ENCODE data around the gene LIPC.

Gene LIPC

DNA sequence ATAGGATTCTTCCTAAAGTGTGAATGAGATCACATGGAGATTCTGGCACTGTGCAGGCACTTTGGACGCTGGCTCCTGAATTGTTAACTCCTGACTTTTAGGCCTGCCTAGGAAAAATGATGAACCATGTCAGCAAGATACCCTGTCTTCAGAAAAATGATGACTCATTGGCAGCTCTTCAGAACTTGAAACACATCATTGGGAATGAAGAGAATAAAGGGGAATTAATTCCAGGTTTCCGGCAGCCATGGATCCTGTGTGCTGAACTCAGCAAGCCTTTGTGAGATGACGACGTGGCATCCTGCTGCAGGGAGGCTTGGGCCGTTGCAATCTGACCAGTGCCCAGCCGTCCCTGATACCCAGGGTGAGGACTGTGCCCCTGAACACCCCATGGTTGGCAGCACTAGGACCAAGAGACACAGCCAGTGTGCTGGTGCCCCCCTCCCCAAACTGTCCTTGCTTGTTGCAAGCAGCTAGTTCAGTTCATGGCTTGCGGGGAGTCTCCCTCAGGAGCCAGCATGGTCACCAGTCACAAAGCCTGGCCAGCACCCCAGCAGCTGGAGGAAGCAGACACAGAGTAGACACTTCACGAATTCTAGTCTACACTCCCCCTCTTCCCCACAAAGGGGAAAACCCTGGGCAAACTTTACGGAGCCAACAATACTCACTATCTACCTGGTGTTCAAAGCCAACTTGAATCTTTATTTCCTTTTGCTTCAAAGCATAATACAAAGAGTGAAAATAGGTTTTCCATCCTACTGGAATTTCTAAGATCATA, 7.8 kb upstream of the LIPC start:
- no peak for TF ChIP-seq RAD21 (IDR thresholded peaks at IDR 0.05; ENCODE audit: low read depth)
- TF ChIP-seq, protein P1, sequence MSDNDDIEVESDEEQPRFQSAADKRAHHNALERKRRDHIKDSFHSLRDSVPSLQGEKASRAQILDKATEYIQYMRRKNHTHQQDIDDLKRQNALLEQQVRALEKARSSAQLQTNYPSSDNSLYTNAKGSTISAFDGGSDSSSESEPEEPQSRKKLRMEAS (IDR thresholded peaks at IDR 0.05) = no peak
- TF ChIP-seq EGR1 (IDR thresholded peaks at IDR 0.05) = no peak
- TF ChIP-seq, protein P2, sequence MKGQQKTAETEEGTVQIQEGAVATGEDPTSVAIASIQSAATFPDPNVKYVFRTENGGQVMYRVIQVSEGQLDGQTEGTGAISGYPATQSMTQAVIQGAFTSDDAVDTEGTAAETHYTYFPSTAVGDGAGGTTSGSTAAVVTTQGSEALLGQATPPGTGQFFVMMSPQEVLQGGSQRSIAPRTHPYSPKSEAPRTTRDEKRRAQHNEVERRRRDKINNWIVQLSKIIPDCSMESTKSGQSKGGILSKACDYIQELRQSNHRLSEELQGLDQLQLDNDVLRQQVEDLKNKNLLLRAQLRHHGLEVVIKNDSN (IDR thresholded peaks at IDR 0.05) = no peak
- no peak for TF ChIP-seq EP300 (IDR thresholded peaks at IDR 0.05; ENCODE audit: borderline replicate concordance)
- TF ChIP-seq TCF12 (IDR thresholded peaks at IDR 0.05; ENCODE audit: low read depth) = no peak
- TF ChIP-seq TAF1 (IDR thresholded peaks at IDR 0.05; ENCODE audit: low read depth) = no peak
- TF ChIP-seq, protein P3, sequence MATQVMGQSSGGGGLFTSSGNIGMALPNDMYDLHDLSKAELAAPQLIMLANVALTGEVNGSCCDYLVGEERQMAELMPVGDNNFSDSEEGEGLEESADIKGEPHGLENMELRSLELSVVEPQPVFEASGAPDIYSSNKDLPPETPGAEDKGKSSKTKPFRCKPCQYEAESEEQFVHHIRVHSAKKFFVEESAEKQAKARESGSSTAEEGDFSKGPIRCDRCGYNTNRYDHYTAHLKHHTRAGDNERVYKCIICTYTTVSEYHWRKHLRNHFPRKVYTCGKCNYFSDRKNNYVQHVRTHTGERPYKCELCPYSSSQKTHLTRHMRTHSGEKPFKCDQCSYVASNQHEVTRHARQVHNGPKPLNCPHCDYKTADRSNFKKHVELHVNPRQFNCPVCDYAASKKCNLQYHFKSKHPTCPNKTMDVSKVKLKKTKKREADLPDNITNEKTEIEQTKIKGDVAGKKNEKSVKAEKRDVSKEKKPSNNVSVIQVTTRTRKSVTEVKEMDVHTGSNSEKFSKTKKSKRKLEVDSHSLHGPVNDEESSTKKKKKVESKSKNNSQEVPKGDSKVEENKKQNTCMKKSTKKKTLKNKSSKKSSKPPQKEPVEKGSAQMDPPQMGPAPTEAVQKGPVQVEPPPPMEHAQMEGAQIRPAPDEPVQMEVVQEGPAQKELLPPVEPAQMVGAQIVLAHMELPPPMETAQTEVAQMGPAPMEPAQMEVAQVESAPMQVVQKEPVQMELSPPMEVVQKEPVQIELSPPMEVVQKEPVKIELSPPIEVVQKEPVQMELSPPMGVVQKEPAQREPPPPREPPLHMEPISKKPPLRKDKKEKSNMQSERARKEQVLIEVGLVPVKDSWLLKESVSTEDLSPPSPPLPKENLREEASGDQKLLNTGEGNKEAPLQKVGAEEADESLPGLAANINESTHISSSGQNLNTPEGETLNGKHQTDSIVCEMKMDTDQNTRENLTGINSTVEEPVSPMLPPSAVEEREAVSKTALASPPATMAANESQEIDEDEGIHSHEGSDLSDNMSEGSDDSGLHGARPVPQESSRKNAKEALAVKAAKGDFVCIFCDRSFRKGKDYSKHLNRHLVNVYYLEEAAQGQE (IDR thresholded peaks at IDR 0.05; ENCODE audit: low read depth) = no peak
- TF ChIP-seq TEAD4 (IDR thresholded peaks at IDR 0.05) = no peak
- TF ChIP-seq NFIC (IDR thresholded peaks at IDR 0.05) = no peak
- no peak for TF ChIP-seq CREB1 (IDR thresholded peaks at IDR 0.05; ENCODE audit: low read depth)

DNA sequence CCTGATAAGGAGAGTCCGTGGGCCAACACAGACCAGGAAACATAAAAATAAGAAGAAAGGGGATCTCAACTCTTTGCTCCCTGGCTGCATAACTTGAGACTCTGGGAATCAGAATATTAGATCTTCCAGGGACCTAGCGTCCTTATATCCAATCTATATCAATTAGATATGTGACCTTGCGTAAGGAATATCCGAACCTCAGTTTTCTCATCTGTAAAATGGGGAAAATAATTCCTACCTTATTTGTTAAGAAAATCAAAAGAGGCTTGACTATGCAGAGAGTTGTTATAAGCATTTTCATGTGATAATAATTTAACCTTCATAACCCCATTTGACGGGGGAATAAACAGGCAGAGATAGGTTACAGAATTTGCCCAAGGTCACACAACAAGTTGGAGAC, 7.1 kb upstream of the LIPC start:
- no peak for TF ChIP-seq CREB1 (IDR thresholded peaks at IDR 0.05; ENCODE audit: low read depth)
- TF ChIP-seq, protein P2 (IDR thresholded peaks at IDR 0.05) = no peak
- TF ChIP-seq EGR1 (IDR thresholded peaks at IDR 0.05) = no peak
- TF ChIP-seq, protein P1 (IDR thresholded peaks at IDR 0.05) = no peak
- no peak for TF ChIP-seq NFIC (IDR thresholded peaks at IDR 0.05)
- no peak for TF ChIP-seq FOXM1 (IDR thresholded peaks at IDR 0.05; ENCODE audit: borderline replicate concordance, low read depth)
- no peak for TF ChIP-seq TEAD4 (IDR thresholded peaks at IDR 0.05)
- TF ChIP-seq CEBPB (IDR thresholded peaks at IDR 0.05) = no peak
- no peak for TF ChIP-seq YY1 (IDR thresholded peaks at IDR 0.05; ENCODE audit: low read depth)
- TF ChIP-seq ZBTB7A (IDR thresholded peaks at IDR 0.05; ENCODE audit: low read depth) = no peak

DNA sequence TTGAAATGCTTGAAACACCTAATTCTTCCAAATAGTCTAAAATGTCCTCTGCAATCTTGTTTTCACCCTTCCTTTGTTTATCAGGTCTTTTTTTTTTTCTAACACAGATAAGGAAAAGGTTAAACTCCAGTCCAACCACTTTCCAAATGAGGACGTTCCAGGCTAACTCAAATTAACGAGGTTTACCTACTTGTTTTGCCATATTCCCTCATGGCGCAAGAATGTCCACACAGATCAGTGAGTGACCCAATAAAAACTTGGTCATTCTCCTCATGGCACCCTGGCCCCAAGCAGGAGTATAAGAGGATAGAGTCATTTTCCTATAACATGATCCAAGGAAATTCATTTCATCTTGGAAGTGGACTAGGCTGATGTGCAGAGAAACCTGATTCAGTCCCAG, 6.6 kb upstream of the LIPC start:
- TF ChIP-seq TCF12 (IDR thresholded peaks at IDR 0.05; ENCODE audit: low read depth) = no peak
- TF ChIP-seq CREB1 (IDR thresholded peaks at IDR 0.05; ENCODE audit: low read depth) = no peak
- TF ChIP-seq CEBPB (IDR thresholded peaks at IDR 0.05) = no peak
- no peak for TF ChIP-seq TAF1 (IDR thresholded peaks at IDR 0.05; ENCODE audit: low read depth)
- TF ChIP-seq NFIC (IDR thresholded peaks at IDR 0.05) = no peak
- no peak for TF ChIP-seq EGR1 (IDR thresholded peaks at IDR 0.05)
- TF ChIP-seq, protein P2 (IDR thresholded peaks at IDR 0.05) = no peak
- TF ChIP-seq, protein P3 (IDR thresholded peaks at IDR 0.05; ENCODE audit: low read depth) = no peak
- TF ChIP-seq FOXM1 (IDR thresholded peaks at IDR 0.05; ENCODE audit: borderline replicate concordance, low read depth) = no peak
- no peak for TF ChIP-seq TEAD4 (IDR thresholded peaks at IDR 0.05)
- no peak for TF ChIP-seq RAD21 (IDR thresholded peaks at IDR 0.05; ENCODE audit: low read depth)
- no peak for TF ChIP-seq ZBTB7A (IDR thresholded peaks at IDR 0.05; ENCODE audit: low read depth)
- TF ChIP-seq YY1 (IDR thresholded peaks at IDR 0.05; ENCODE audit: low read depth) = no peak

DNA sequence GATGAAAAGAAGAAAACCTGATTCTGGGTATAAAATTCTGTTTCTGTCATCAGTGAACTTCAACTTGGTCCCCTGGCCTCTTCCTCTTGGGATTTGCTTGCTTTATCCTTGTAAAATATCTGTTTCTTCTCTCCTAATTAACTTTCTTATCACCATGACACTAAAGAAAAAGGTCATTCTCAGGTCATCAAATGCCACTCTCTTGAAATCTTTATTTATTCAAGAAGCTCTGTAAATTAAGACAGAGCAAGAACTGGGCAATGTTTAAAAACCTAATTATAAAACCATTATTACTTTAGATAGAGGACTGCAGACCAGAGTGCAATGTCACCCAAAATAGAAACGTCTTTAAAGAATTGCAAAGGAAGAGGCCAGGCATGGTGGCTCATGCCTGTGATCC, 6.0 kb upstream of the LIPC start:
- TF ChIP-seq CREB1 (IDR thresholded peaks at IDR 0.05; ENCODE audit: low read depth) (no peak), YY1 (IDR thresholded peaks at IDR 0.05; ENCODE audit: low read depth) (no peak), FOXM1 (IDR thresholded peaks at IDR 0.05; ENCODE audit: borderline replicate concordance, low read depth) (no peak), CEBPB (IDR thresholded peaks at IDR 0.05) (no peak), EP300 (IDR thresholded peaks at IDR 0.05; ENCODE audit: borderline replicate concordance) (no peak), NFIC (IDR thresholded peaks at IDR 0.05) (no peak), TCF12 (IDR thresholded peaks at IDR 0.05; ENCODE audit: low read depth) (no peak), TAF1 (IDR thresholded peaks at IDR 0.05; ENCODE audit: low read depth) (no peak), RAD21 (IDR thresholded peaks at IDR 0.05; ENCODE audit: low read depth) (no peak), ZBTB7A (IDR thresholded peaks at IDR 0.05; ENCODE audit: low read depth) (no peak), TEAD4 (IDR thresholded peaks at IDR 0.05) (no peak), EGR1 (IDR thresholded peaks at IDR 0.05) (no peak)
- TF ChIP-seq, protein P1 (IDR thresholded peaks at IDR 0.05) = no peak
- TF ChIP-seq, protein P2 (IDR thresholded peaks at IDR 0.05) = no peak
- TF ChIP-seq, protein P3 (IDR thresholded peaks at IDR 0.05; ENCODE audit: low read depth) = no peak
